WTC11 (cell line): ENCODE measurements around the gene SIT1. TPM values are rescaled to one million over a fixed set of nuclear protein-coding genes. Genes with fewer than 3 reads are reported as not detected.
A peak's percentile ranks its signal among the peaks of the same experiment; 100 is the strongest.

ENCODE experiments used
- ATAC-seq: fragments of 200-7000 bp; cut with Tn5 transposase; 2 replicates; pipeline ENCODE4 v1.10.0; 2021; ENCODE audit warnings: mild to moderate bottlenecking, moderate library complexity
- CTCF ChIA-PET: fragments of 300-600 bp; sonication (Branson Sonifier 250); formaldehyde crosslinking; loops from one replicate; lab custom pipeline; 2021; ENCODE audit warnings: antibody characterized with exemption; lab: Charles Lee
- POLR2A ChIA-PET: fragments of 350-600 bp; sonication (Branson Sonifier 250); formaldehyde crosslinking; loops from one replicate; lab custom pipeline; 2021; ENCODE audit warnings: antibody characterized with exemption; lab: Charles Lee
- DNase-seq: peaks from one replicate; pipeline ENCODE4 v3.0.0; 2021; ENCODE audit warnings: low spot score
- H3K27ac Mint-ChIP-seq: 2 replicates; pipeline ENCODE4 v1.8.0; 2021; ENCODE audit warnings: mixed read lengths
- H3K27me3 Mint-ChIP-seq: 2 replicates; pipeline ENCODE4 v1.8.0; 2021; ENCODE audit warnings: low read depth, mild to moderate bottlenecking, moderate library complexity, mixed read lengths
- H3K36me3 Mint-ChIP-seq: 2 replicates; pipeline ENCODE4 v1.8.0; 2021; ENCODE audit warnings: mixed read lengths
- H3K4me1 Mint-ChIP-seq: 2 replicates; pipeline ENCODE4 v1.8.0; 2022; ENCODE audit warnings: mixed read lengths
- H3K4me3 Mint-ChIP-seq: 2 replicates; pipeline ENCODE4 v1.8.0; 2021; ENCODE audit warnings: mild to moderate bottlenecking, moderate library complexity, mixed read lengths
- H3K9me3 Mint-ChIP-seq: 2 replicates; pipeline ENCODE4 v1.8.0; 2021; ENCODE audit warnings: mixed read lengths
- AFF4 ChIP-seq: sonication (generic); formaldehyde crosslinking; IDR thresholded peaks from 2 replicates; pipeline ENCODE4 v1.8.1; 2023; ENCODE audit warnings: mild to moderate bottlenecking, missing genetic modification reagents, borderline replicate concordance
- AR ChIP-seq: fragments of 250-450 bp; sonication (Bioruptor Pico); IDR thresholded peaks from 2 replicates; pipeline ENCODE4 v1.9.0; 2021; ENCODE audit warnings: mild to moderate bottlenecking
- ATF1 ChIP-seq: sonication (generic); formaldehyde crosslinking; IDR thresholded peaks from 2 replicates; pipeline ENCODE4 v1.8.1; 2023; ENCODE audit warnings: mild to moderate bottlenecking, moderate library complexity, missing genetic modification reagents
- ATF3 ChIP-seq: sonication (generic); formaldehyde crosslinking; conservative IDR thresholded peaks from 2 replicates; pipeline ENCODE4 v1.8.1; 2022; ENCODE audit warnings: mild to moderate bottlenecking, missing genetic modification reagents
- E2F4 ChIP-seq: sonication (generic); formaldehyde crosslinking; IDR thresholded peaks from 2 replicates; pipeline ENCODE4 v1.8.1; 2022; ENCODE audit warnings: low read depth, mild to moderate bottlenecking, moderate library complexity, missing genetic modification reagents, borderline replicate concordance
- FOXP1 ChIP-seq: sonication (generic); formaldehyde crosslinking; IDR thresholded peaks from 2 replicates; pipeline ENCODE4 v1.8.0; 2022; ENCODE audit warnings: missing genetic modification reagents, mild to moderate bottlenecking, moderate library complexity, borderline replicate concordance
- HMGA2 ChIP-seq: fragments of 250-450 bp; sonication (Bioruptor Pico); IDR thresholded peaks from 2 replicates; pipeline ENCODE4 v1.4.0; 2021; ENCODE audit warnings: mild to moderate bottlenecking, moderate library complexity
- IRF2 ChIP-seq: sonication (generic); formaldehyde crosslinking; IDR thresholded peaks from 2 replicates; pipeline ENCODE4 v1.8.0; 2022; ENCODE audit warnings: low read depth, missing genetic modification reagents, borderline replicate concordance
- PRDM15 ChIP-seq: sonication (generic); formaldehyde crosslinking; IDR thresholded peaks from 2 replicates; pipeline ENCODE4 v1.8.0; 2022; ENCODE audit warnings: missing genetic modification reagents
- SOX15 ChIP-seq: fragments of 250-450 bp; sonication (Bioruptor Pico); IDR thresholded peaks from 2 replicates; pipeline ENCODE4 v1.9.0; 2021; ENCODE audit warnings: mild to moderate bottlenecking
- TCF7 ChIP-seq: sonication (generic); formaldehyde crosslinking; IDR thresholded peaks from 2 replicates; pipeline ENCODE4 v1.8.0; 2022; ENCODE audit warnings: mild to moderate bottlenecking, low read depth, missing genetic modification reagents, moderate library complexity
- USF2 ChIP-seq: sonication (generic); formaldehyde crosslinking; IDR thresholded peaks from 2 replicates; pipeline ENCODE4 v1.8.1; 2023; ENCODE audit warnings: mild to moderate bottlenecking, missing genetic modification reagents, moderate library complexity
- ZNF263 ChIP-seq: sonication (generic); formaldehyde crosslinking; IDR thresholded peaks from 2 replicates; pipeline ENCODE4 v1.8.1; 2022; ENCODE audit warnings: low read depth, mild to moderate bottlenecking, moderate library complexity, missing genetic modification reagents
- ZNF532 ChIP-seq: fragments of 250-450 bp; sonication (Bioruptor Pico); IDR thresholded peaks from 2 replicates; pipeline ENCODE4 v1.9.0; 2021; ENCODE audit warnings: mild to moderate bottlenecking, borderline replicate concordance
- total RNA-seq: library from RNA; stranded (reverse); gene quantifications from 3 replicates; pipeline ENCODE4 v1.2.3, GENCODE V29; 2021

SIT1 gene
- total RNA-seq, 1 experiment from 2014 or later = 4.1 TPM

- TF ChIP-seq FOXP1 (CRISPR knock-in tag) = no peak
- no peak for TF ChIP-seq ZNF532 (CRISPR knock-in tag)
- TF ChIP-seq IRF2 (CRISPR knock-in tag) = no peak
- no peak for TF ChIP-seq USF2 (CRISPR knock-in tag)
- TF ChIP-seq AFF4 (CRISPR knock-in tag) = no peak
- no peak for TF ChIP-seq ZNF263 (CRISPR knock-in tag)
- no peak for TF ChIP-seq HMGA2 (CRISPR knock-in tag)
- TF ChIP-seq E2F4 (CRISPR knock-in tag) = no peak
- Mint-ChIP-seq H3K4me3 (peak overlapping the region; percentile 73), H3K27ac (no peak overlapping the region), H3K4me1 (peaks cover 24% of the 10 kb centered on the region), H3K9me3 (no peaks in the 10 kb centered on the region), H3K27me3 (peaks cover 23% of the 10 kb centered on the region), H3K36me3 (peaks cover 21% of the 10 kb centered on the region)
- ChIA-PET CTCF (interaction anchor here (0.6 to 10.2 kb wide), 9 partner anchors 9 to 102 kb away, joined by 3 to 127 read pairs (median 6); partner anchors contain the start of genes ARHGEF39, CREB3, TLN1 and TPM2), POLR2A (interaction anchor here (6.8 kb wide), 1 partner anchor 34 kb away, joined by 38 read pairs; the partner anchor contains the start of gene TPM2)
- ATAC-seq (no peak), DNase-seq (no peak)
Measured at GRCh38 chr9:35656348-35656747, 5.6 kb upstream of the SIT1 start.

- Mint-ChIP-seq H3K9me3 (no peaks in the 10 kb centered on the region), H3K36me3 (no peaks in the 10 kb centered on the region), H3K4me3 (no peak overlapping the region), H3K27ac (no peak overlapping the region), H3K4me1 (peaks cover 38% of the 10 kb centered on the region), H3K27me3 (peaks cover 23% of the 10 kb centered on the region)
- no peak for ATAC-seq
- POLR2A ChIA-PET = no interaction called here
- CTCF ChIA-PET = interaction anchor here (0.6 to 1.1 kb wide), 4 partner anchors 11 to 574 kb away, joined by 3 to 6 read pairs (median 4); partner anchors contain the start of genes ARHGEF39 and FANCG
- peak; percentile 0 for DNase-seq
- TF ChIP-seq TCF7 = no peak
- TF ChIP-seq SOX15 = no peak
- no peak for TF ChIP-seq PRDM15 (CRISPR knock-in tag)
- TF ChIP-seq HMGA2 (CRISPR knock-in tag) = no peak
- TF ChIP-seq ATF1 (CRISPR knock-in tag) = no peak
- TF ChIP-seq AR (CRISPR knock-in tag) = no peak
- no peak for TF ChIP-seq ATF3 (CRISPR knock-in tag)
Measured at GRCh38 chr9:35653611-35654010, 2.9 kb upstream of the SIT1 start.
